Breast epithelium (tissue), 4 donors: ENCODE data around the gene RGS7. TPM values are rescaled to one million over a fixed set of nuclear protein-coding genes. Genes with fewer than 3 reads are reported as not detected.
"Not testable (repeated sequence)": the region's sequence is repeated elsewhere in the genome, so short reads cannot be mapped to it uniquely, and the experiment has no call there.

Experiments used
- DNase-seq, 2 donors: peaks; one replicate each; pipeline ENCODE4 v3.0.0-alpha.2; 2019; ENCODE audit warnings: low spot score in 2 of 2
- H3K27ac ChIP-seq, 2 donors: fragments of 200-600 bp; sonication (generic) in 1 of 2; one replicate each; pipeline ENCODE4 v1.5.1; 2016 to 2019; ENCODE audit warnings: mild to moderate bottlenecking in 1 of 2
- H3K27me3 ChIP-seq, 2 donors: fragments of 200-600 bp; sonication (generic) in 1 of 2; one replicate each; pipeline versions ENCODE4 v1.5.1 to v1.6.0; 2017 to 2019; ENCODE audit warnings: control low read depth in 1 of 2, mild to moderate bottlenecking in 1 of 2
- H3K36me3 ChIP-seq: fragments of 200-600 bp; one replicate; pipeline ENCODE4 v1.5.1; 2019
- H3K4me1 ChIP-seq, 2 donors: fragments of 200-600 bp; sonication (generic); one replicate each; pipeline ENCODE4 v1.5.1; 2016 to 2019; ENCODE audit warnings: control low read depth in 1 of 2
- H3K4me3 ChIP-seq, 3 donors: fragments of 200-600 bp; sonication (generic); 1 replicate in 2 of 3; 2 replicates in 1 of 3; pipeline ENCODE4 v1.5.1; 2016 to 2019; ENCODE audit warnings: mild to moderate bottlenecking in 3 of 3, moderate library complexity in 2 of 3
- H3K9me3 ChIP-seq, 2 donors: fragments of 200-600 bp; sonication (generic) in 1 of 2; one replicate each; pipeline ENCODE4 v1.5.1; 2016 to 2019; ENCODE audit warnings: control low read depth in 1 of 2
- POLR2A ChIP-seq: fragments of 450-650 bp; IDR thresholded peaks from one replicate; pipeline ENCODE4 v1.6.1; 2016; ENCODE audit warnings: antibody characterized with exemption, mild to moderate bottlenecking, moderate library complexity
- POLR2AphosphoS5 ChIP-seq, 3 donors: sonication (generic); formaldehyde crosslinking; IDR thresholded peaks; one replicate each; pipeline ENCODE4 v1.6.1; 2017; ENCODE audit warnings: antibody characterized with exemption in 3 of 3
- intact Hi-C: fragments of 100-400 bp; cut with DNase I; formaldehyde crosslinking; loops from one replicate; pipeline ENCODE4 v1.15.1; 2023; ENCODE audit warnings: low total_unique reads
- total RNA-seq, 3 donors: library from RNA; depleted of rRNA; stranded (reverse); fragments of >200 nt; gene quantifications; one replicate each; pipeline ENCODE4 v1.1.0, GENCODE V29; 2016
- TF ChIP-seq, protein P1 (sequence below), 3 donors: fragments of 450-650 bp; IDR thresholded peaks; one replicate each; pipeline ENCODE4 v1.5.1; 2016 to 2017; ENCODE audit warnings: antibody characterized with exemption in 3 of 3, mild to moderate bottlenecking in 3 of 3, moderate library complexity in 3 of 3

Gene RGS7
- total RNA-seq, 3 donors from 2014 or later, result 0.16 TPM; not detected in 2

DNA sequence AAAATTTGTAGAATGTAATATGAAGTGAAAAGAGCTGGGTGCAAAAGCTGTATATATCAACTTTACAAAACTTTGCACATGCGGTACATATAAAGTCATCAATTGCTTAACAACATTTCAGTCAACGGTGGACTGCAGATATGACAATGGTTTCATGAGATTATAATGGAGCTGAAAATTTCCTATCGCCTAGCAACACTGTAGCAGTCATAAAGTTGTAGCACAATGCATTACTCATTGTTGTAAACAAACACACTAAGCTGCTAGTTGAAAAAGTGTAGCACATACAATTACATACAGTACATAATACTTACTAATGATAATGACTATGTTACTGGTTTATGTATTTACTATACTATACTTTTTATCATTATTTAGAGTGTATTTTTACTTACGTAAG is 64.0 kb downstream of the RGS7 start:
- intact Hi-C loops, result no loop called here

DNA sequence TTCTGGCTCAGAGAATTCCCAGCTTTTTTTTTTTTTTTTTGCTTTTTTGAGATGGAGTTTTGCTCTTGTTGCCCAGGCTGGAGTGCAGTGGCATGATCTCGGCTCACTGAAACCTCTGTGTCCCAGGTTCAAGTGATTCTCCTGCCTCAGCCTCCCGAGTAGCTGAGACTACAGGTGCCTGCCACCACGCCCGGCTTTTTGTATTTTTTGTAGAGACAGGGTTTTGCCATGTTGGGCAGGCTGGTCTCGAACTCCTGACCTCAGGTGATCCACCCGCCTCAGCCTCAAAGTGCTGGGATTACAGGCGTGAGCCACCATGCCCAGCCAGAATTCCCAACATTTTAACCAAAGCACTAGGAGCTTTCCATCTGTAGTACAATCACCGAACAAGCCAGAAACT is 65.5 kb downstream of the RGS7 start:
- intact Hi-C loops, DNase-seq, H3K27ac ChIP-seq, H3K4me3 ChIP-seq, H3K36me3 ChIP-seq, H3K27me3 ChIP-seq, H3K9me3 ChIP-seq, H3K4me1 ChIP-seq: not testable (repeated sequence)

More for the DNA sequence above, 64.0 kb downstream of the RGS7 start:
- Histone ChIP-seq H3K4me1 (no peaks in the 10 kb centered on the region), H3K27me3 (no peaks in the 10 kb centered on the region), H3K36me3 (no peaks in the 10 kb centered on the region), H3K27ac (no peak overlapping the region), H3K4me3 (no peak overlapping the region), H3K9me3 (no peaks in the 10 kb centered on the region)
- DNase-seq, result no peak
- TF ChIP-seq, protein P1, sequence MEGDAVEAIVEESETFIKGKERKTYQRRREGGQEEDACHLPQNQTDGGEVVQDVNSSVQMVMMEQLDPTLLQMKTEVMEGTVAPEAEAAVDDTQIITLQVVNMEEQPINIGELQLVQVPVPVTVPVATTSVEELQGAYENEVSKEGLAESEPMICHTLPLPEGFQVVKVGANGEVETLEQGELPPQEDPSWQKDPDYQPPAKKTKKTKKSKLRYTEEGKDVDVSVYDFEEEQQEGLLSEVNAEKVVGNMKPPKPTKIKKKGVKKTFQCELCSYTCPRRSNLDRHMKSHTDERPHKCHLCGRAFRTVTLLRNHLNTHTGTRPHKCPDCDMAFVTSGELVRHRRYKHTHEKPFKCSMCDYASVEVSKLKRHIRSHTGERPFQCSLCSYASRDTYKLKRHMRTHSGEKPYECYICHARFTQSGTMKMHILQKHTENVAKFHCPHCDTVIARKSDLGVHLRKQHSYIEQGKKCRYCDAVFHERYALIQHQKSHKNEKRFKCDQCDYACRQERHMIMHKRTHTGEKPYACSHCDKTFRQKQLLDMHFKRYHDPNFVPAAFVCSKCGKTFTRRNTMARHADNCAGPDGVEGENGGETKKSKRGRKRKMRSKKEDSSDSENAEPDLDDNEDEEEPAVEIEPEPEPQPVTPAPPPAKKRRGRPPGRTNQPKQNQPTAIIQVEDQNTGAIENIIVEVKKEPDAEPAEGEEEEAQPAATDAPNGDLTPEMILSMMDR (IDR thresholded peaks at IDR 0.05), result no peak
- TF ChIP-seq POLR2AphosphoS5 (IDR thresholded peaks at IDR 0.05) (no peak), POLR2A (no peak)

- intact Hi-C loops, result no loop called here
- H3K36me3 ChIP-seq, result no peaks in the 10 kb centered on the region
- TF ChIP-seq POLR2A, result no peak
- no peak for TF ChIP-seq POLR2AphosphoS5 (IDR thresholded peaks at IDR 0.05)
- TF ChIP-seq, protein P1 (IDR thresholded peaks at IDR 0.05), result no peak
Observed at GRCh38 chr1:241286486-241286885, 70.5 kb downstream of the RGS7 start.

DNA sequence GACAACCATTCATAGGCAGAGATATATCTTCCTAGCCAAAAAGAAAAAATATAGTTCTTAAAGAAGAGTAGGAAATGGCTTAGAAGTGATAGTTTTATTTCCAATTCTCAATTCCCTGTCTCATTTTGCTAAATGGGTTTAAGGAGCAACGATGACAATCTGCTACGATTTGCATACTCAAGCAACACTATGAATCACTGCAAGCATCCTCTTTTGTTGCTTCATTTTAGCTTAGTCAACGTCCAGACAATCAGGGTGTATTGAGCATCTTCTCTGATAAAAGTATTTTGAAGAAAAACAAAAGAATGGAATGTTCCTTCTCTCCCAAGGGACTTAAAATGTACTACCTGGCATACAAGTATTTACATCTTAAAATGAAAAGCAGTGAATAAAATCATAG is 80.6 kb downstream of the RGS7 start:
- TF ChIP-seq POLR2A, result no peak
- TF ChIP-seq POLR2AphosphoS5 (IDR thresholded peaks at IDR 0.05), result no peak
- TF ChIP-seq, protein P1 (IDR thresholded peaks at IDR 0.05), result no peak
- intact Hi-C loops, result loop anchor here (2.0 kb wide), 1 partner anchor 56 kb away; no protein-coding TSS in a partner anchor
- no peaks in the 10 kb centered on the region for H3K27me3 ChIP-seq
- peaks cover 0 to 34% of the 10 kb centered on the region in 2 donors for H3K9me3 ChIP-seq
- no peak overlapping the region for H3K4me3 ChIP-seq
- H3K27ac ChIP-seq, result no peak overlapping the region
- H3K4me1 ChIP-seq, result no peaks in the 10 kb centered on the region
- H3K36me3 ChIP-seq, result no peaks in the 10 kb centered on the region
- no peak for DNase-seq

More at GRCh38 chr1:241286486-241286885, 70.5 kb downstream of the RGS7 start:
- no peaks in the 10 kb centered on the region for H3K27me3 ChIP-seq
- peaks cover 0 to 37% of the 10 kb centered on the region in 2 donors for H3K9me3 ChIP-seq
- no peak overlapping the region for H3K27ac ChIP-seq
- no peaks in the 10 kb centered on the region for H3K4me1 ChIP-seq
- H3K4me3 ChIP-seq, result no peak overlapping the region
- no peak for DNase-seq

GRCh38 chr1:241275981-241276380 is 81.0 kb downstream of the RGS7 start:
- no peaks in the 10 kb centered on the region for H3K27me3 ChIP-seq
- intact Hi-C loops, result loop anchor here (2.0 kb wide), 1 partner anchor 57 kb away; no protein-coding TSS in a partner anchor

More at GRCh38 chr1:241275981-241276380, 81.0 kb downstream of the RGS7 start:
- no peaks in the 10 kb centered on the region for H3K4me1 ChIP-seq
- H3K27ac ChIP-seq, result no peak overlapping the region
- DNase-seq, result no peak
- no peaks in the 10 kb centered on the region for H3K36me3 ChIP-seq
- H3K9me3 ChIP-seq, result peaks cover 0 to 30% of the 10 kb centered on the region in 2 donors
- no peak overlapping the region for H3K4me3 ChIP-seq
- TF ChIP-seq POLR2AphosphoS5 (IDR thresholded peaks at IDR 0.05), result no peak
- TF ChIP-seq, protein P1 (IDR thresholded peaks at IDR 0.05), result no peak
- no peak for TF ChIP-seq POLR2A
